H1 (cell line): Measurements from ENCODE around the gene SLC2A3. TPM values are rescaled to one million over a fixed set of nuclear protein-coding genes. Genes with fewer than 3 reads are reported as not detected.
A peak's percentile ranks its signal among the peaks of the same experiment; 100 is the strongest.

Experiments
- CTCF ChIA-PET: fragments of 300-600 bp; sonication (Branson Sonifier 250); formaldehyde crosslinking; loops from one replicate; lab custom pipeline; 2021; ENCODE audit not compliant: partially characterized antibody; lab: Charles Lee
- POLR2A ChIA-PET: fragments of 300-600 bp; sonication (Branson Sonifier 250); formaldehyde crosslinking; loops from one replicate; lab custom pipeline; 2021; ENCODE audit warnings: inconsistent platforms; ENCODE audit not compliant: partially characterized antibody; lab: Charles Lee
- DNase-seq, 2 experiments: peaks; one replicate each; pipeline versions ENCODE4 v3.0.0 to v3.0.0-alpha.2; 2010 to 2022; ENCODE audit warnings: low spot score in 2 of 2, low read depth in 1 of 2, mixed read lengths in 1 of 2
- FAIRE-seq: peaks from 2 replicates; lab custom pipeline; 2011; peaks lifted over from hg19 to GRCh38; lab: Jason Lieb, UNC
- H2AFZ ChIP-seq: 2 replicates; pipeline ENCODE4 v1.8.1; 2012; ENCODE audit warnings: low read length, inconsistent platforms
- H2AK5ac ChIP-seq: 2 replicates; pipeline ENCODE4 v1.6.1; 2013; ENCODE audit warnings: low read depth, low read length
- H2BK120ac ChIP-seq: replicated peaks from 2 replicates; pipeline ENCODE3; 2013; ENCODE audit warnings: low read depth, low read length, inconsistent platforms
- H2BK12ac ChIP-seq: 2 replicates; pipeline ENCODE4 v1.6.1; 2013; ENCODE audit warnings: low read depth, low read length
- H2BK15ac ChIP-seq: 2 replicates; pipeline ENCODE4 v1.6.1; 2013; ENCODE audit warnings: low read length
- H2BK20ac ChIP-seq: 2 replicates; pipeline ENCODE4 v1.6.1; 2013; ENCODE audit warnings: low read length
- H2BK5ac ChIP-seq: 2 replicates; pipeline ENCODE4 v1.6.1; 2013; ENCODE audit warnings: low read depth, low read length
- H3K14ac ChIP-seq: 2 replicates; pipeline ENCODE4 v1.6.1; 2013; ENCODE audit warnings: inconsistent platforms; ENCODE audit not compliant: insufficient read length
- H3K18ac ChIP-seq: 2 replicates; pipeline ENCODE4 v1.6.1; 2013; ENCODE audit warnings: low read length; ENCODE audit errors: extremely low read depth
- H3K23ac ChIP-seq: 2 replicates; pipeline ENCODE4 v1.6.1; 2013; ENCODE audit warnings: inconsistent platforms; ENCODE audit not compliant: insufficient read length
- H3K23me2 ChIP-seq: 2 replicates; pipeline ENCODE4 v1.6.1; 2013; ENCODE audit warnings: low read depth, low read length
- H3K27ac ChIP-seq: 2 replicates; pipeline ENCODE4 v1.6.1; 2011; ENCODE audit warnings: low read depth, low read length, inconsistent platforms
- H3K27me3 ChIP-seq, 4 experiments: replicated peaks in 1 of 4; 1 replicate in 1 of 4; 2 replicates in 3 of 4; pipeline versions ENCODE4 v1.6.1 to v1.8.1; 2011 to 2013; ENCODE audit warnings: low read length in 3 of 4, mild to moderate bottlenecking in 3 of 4, inconsistent platforms in 2 of 4, mixed read lengths in 2 of 4, moderate library complexity in 1 of 4; ENCODE audit not compliant: control insufficient read depth in 3 of 4, insufficient read depth in 3 of 4; ENCODE audit errors: extremely low read depth in 1 of 4
- H3K36me3 ChIP-seq, 4 experiments: 2 replicates each; pipeline versions ENCODE4 v1.6.1 to v1.8.1; 2011 to 2013; ENCODE audit warnings: mild to moderate bottlenecking in 4 of 4, low read length in 3 of 4, moderate library complexity in 2 of 4, control low read depth in 1 of 4, inconsistent platforms in 1 of 4; ENCODE audit not compliant: insufficient read depth in 4 of 4, control insufficient read depth in 2 of 4
- H3K4ac ChIP-seq: replicated peaks from 2 replicates; pipeline ENCODE3; 2013; ENCODE audit warnings: low read length, low read depth, mixed read lengths, inconsistent platforms; ENCODE audit not compliant: insufficient read length
- H3K4me1 ChIP-seq, 4 experiments: replicated peaks in 1 of 4; 1 replicate in 1 of 4; 2 replicates in 3 of 4; pipeline versions ENCODE4 v1.6.1 to v1.8.1; 2011 to 2013; ENCODE audit warnings: low read length in 3 of 4, inconsistent platforms in 2 of 4, mixed read lengths in 1 of 4; ENCODE audit not compliant: insufficient read depth in 4 of 4, control insufficient read depth in 3 of 4
- H3K4me2 ChIP-seq, 2 experiments: 2 replicates each; pipeline versions ENCODE4 v1.6.1 to v1.8.1; 2011 to 2013; ENCODE audit warnings: low read depth in 2 of 2, low read length in 2 of 2, control low read depth in 1 of 2, inconsistent platforms in 1 of 2, mild to moderate bottlenecking in 1 of 2; ENCODE audit not compliant: insufficient read depth in 1 of 2
- H3K4me3 ChIP-seq, 4 experiments: fragments of 200-600, 300-600 bp in 1 of 4; sonication (generic), shearing (Covaris generic), sonication (Bioruptor Twin) in 1 of 4; 2 replicates each; pipeline versions ENCODE4 v1.5.1 to v1.8.1; 2011 to 2016; ENCODE audit warnings: low read length in 4 of 4, low read depth in 3 of 4, control low read depth in 2 of 4, inconsistent platforms in 2 of 4, mild to moderate bottlenecking in 2 of 4, mixed read lengths in 1 of 4, moderate library complexity in 1 of 4; ENCODE audit not compliant: insufficient read depth in 2 of 4; ENCODE audit errors: extremely low read depth in 1 of 4
- H3K56ac ChIP-seq: replicated peaks from 2 replicates; pipeline ENCODE3; 2013; ENCODE audit warnings: low read depth, mild to moderate bottlenecking, mixed read lengths, low read length, inconsistent platforms; ENCODE audit not compliant: insufficient read length
- H3K79me1 ChIP-seq: 2 replicates; pipeline ENCODE4 v1.6.1; 2013; ENCODE audit warnings: low read depth, low read length, control low read depth
- H3K79me2 ChIP-seq, 2 experiments: 2 replicates each; pipeline versions ENCODE4 v1.6.1 to v1.8.1; 2012 to 2013; ENCODE audit warnings: low read length in 2 of 2, mild to moderate bottlenecking in 2 of 2, inconsistent platforms in 1 of 2; ENCODE audit not compliant: insufficient read depth in 2 of 2, control insufficient read depth in 1 of 2
- H3K9ac ChIP-seq, 4 experiments: replicated peaks in 1 of 4; 1 replicate in 1 of 4; 2 replicates in 3 of 4; pipeline versions ENCODE4 v1.6.1 to v1.8.1; 2011 to 2013; ENCODE audit warnings: low read depth in 3 of 4, low read length in 3 of 4, control low read depth in 2 of 4, mild to moderate bottlenecking in 2 of 4, moderate library complexity in 2 of 4, inconsistent platforms in 1 of 4; ENCODE audit errors: extremely low read depth in 1 of 4
- H3K9me3 ChIP-seq, 2 experiments: 2 replicates each; pipeline versions ENCODE4 v1.6.1 to v1.8.1; 2012 to 2013; ENCODE audit warnings: mild to moderate bottlenecking in 2 of 2, moderate library complexity in 2 of 2, control low read depth in 1 of 2, inconsistent platforms in 1 of 2, low read depth in 1 of 2, low read length in 1 of 2, mixed read lengths in 1 of 2; ENCODE audit not compliant: insufficient read depth in 2 of 2
- H4K20me1 ChIP-seq, 2 experiments: replicated peaks in 1 of 2; 2 replicates each; pipeline versions ENCODE3 to v1.8.1; 2011 to 2013; ENCODE audit warnings: inconsistent platforms in 2 of 2, low read length in 2 of 2, mild to moderate bottlenecking in 1 of 2; ENCODE audit not compliant: insufficient read depth in 2 of 2, control insufficient read depth in 1 of 2
- H4K5ac ChIP-seq: 2 replicates; pipeline ENCODE4 v1.6.1; 2013; ENCODE audit warnings: low read length, low read depth, mixed read lengths, inconsistent platforms; ENCODE audit not compliant: insufficient read length
- H4K8ac ChIP-seq: 2 replicates; pipeline ENCODE4 v1.8.0; 2013; ENCODE audit warnings: mild to moderate bottlenecking, moderate library complexity, low read length, inconsistent platforms; ENCODE audit not compliant: insufficient read depth; ENCODE audit errors: extremely low read depth
- H4K91ac ChIP-seq: replicated peaks from 2 replicates; pipeline ENCODE3; 2013; ENCODE audit warnings: low read length, mixed read lengths, inconsistent platforms; ENCODE audit not compliant: insufficient read length
- FOSL1 ChIP-seq: IDR thresholded peaks from 2 replicates; pipeline ENCODE4 v1.6.1; 2011; ENCODE audit warnings: mild to moderate bottlenecking, low read depth, low read length, moderate library complexity; ENCODE audit not compliant: insufficient read depth
- GTF2F1 ChIP-seq: IDR thresholded peaks from 2 replicates; pipeline ENCODE4 v1.6.1; 2012; ENCODE audit warnings: low read depth, low read length, improper control_type of control experiment, borderline replicate concordance
- JUND ChIP-seq: IDR thresholded peaks from 2 replicates; pipeline ENCODE4 v1.6.1; 2011; ENCODE audit warnings: mild to moderate bottlenecking, improper control_type of control experiment, low read length
- KDM5A ChIP-seq: fragments of 200-600 bp; IDR thresholded peaks from 2 replicates; pipeline ENCODE4 v1.7.1; 2012; ENCODE audit warnings: mild to moderate bottlenecking, low read length, inconsistent platforms, mixed read lengths
- NANOG ChIP-seq: IDR thresholded peaks from 2 replicates; pipeline ENCODE4 v1.6.1; 2011; ENCODE audit warnings: low read length, low read depth, mild to moderate bottlenecking, inconsistent platforms; ENCODE audit not compliant: insufficient read depth, poor library complexity, severe bottlenecking
- NRF1 ChIP-seq: IDR thresholded peaks from 2 replicates; pipeline ENCODE4 v1.6.1; 2011; ENCODE audit warnings: mild to moderate bottlenecking, low read depth, low read length, improper control_type of control experiment
- RAD21 ChIP-seq, 2 experiments: IDR thresholded peaks in 1 of 2; conservative IDR thresholded peaks in 1 of 2; 2 replicates each; pipeline ENCODE4 v1.6.1; 2011; ENCODE audit warnings: low read depth in 2 of 2, low read length in 2 of 2, improper control_type of control experiment in 1 of 2, inconsistent platforms in 1 of 2, mild to moderate bottlenecking in 1 of 2, moderate library complexity in 1 of 2
- SP2 ChIP-seq: IDR thresholded peaks from 2 replicates; pipeline ENCODE4 v1.6.1; 2012; ENCODE audit warnings: mild to moderate bottlenecking, low read length, inconsistent platforms
- ZNF274 ChIP-seq: IDR thresholded peaks from 2 replicates; pipeline ENCODE4 v1.7.0; 2012; ENCODE audit warnings: low read length, borderline replicate concordance; ENCODE audit errors: extremely low read depth
- WGBS, 2 experiments: shearing (Covaris generic) in 1 of 2; methylation state at CpG; one replicate each; pipeline versions ENCODE4 v1.1.6 to v1.1.7; 2013 to 2015; ENCODE audit warnings: low lambda C conversion rate in 2 of 2, mixed read lengths in 2 of 2, inconsistent platforms in 1 of 2, low coverage in 1 of 2, missing lambda C conversion rate in 1 of 2; ENCODE audit not compliant: insufficient replicate concordance in 2 of 2, insufficient coverage in 1 of 2, insufficient read length in 1 of 2; ENCODE audit errors: extremely low coverage in 1 of 2, missing lambda C conversion rate in 1 of 2; 5-methylcytosine and 5-hydroxymethylcytosine counted together
- polyA plus RNA-seq, 7 experiments: library from polyadenylated mRNA; depleted of rRNA in 3 of 7; stranded (reverse) in 5 of 7; unstranded in 2 of 7; fragments of >200 nt in 5 of 7; fragments of 200-250 nt in 2 of 7; gene quantifications; 1 replicate in 5 of 7; 2 replicates in 1 of 7; 4 replicates in 1 of 7; pipeline versions ENCODE4 v1.2.1 to v1.2.3, GENCODE V29; 2011 to 2013; ENCODE audit warnings: missing spikeins in 2 of 7, mixed read lengths in 2 of 7
- total RNA-seq: library from RNA; stranded (reverse); fragmentation: NEBNext Ultra II Directional; extraction: Animal tissue kit (Norgen Biotek cat#: 25700); gene quantifications from 2 replicates; pipeline ENCODE4 v1.2.1, GENCODE V29; 2021
- TF ChIP-seq, protein P1 (sequence below): IDR thresholded peaks from 2 replicates; pipeline ENCODE4 v1.6.1; 2011; ENCODE audit warnings: low read length, improper control_type of control experiment

Gene SLC2A3
- total and polyA plus RNA-seq, 2 of the 8 experiments (the other 6 are each of a cell fraction or from before 2014, with no cell fraction given), result 417 to 688 TPM

DNA sequence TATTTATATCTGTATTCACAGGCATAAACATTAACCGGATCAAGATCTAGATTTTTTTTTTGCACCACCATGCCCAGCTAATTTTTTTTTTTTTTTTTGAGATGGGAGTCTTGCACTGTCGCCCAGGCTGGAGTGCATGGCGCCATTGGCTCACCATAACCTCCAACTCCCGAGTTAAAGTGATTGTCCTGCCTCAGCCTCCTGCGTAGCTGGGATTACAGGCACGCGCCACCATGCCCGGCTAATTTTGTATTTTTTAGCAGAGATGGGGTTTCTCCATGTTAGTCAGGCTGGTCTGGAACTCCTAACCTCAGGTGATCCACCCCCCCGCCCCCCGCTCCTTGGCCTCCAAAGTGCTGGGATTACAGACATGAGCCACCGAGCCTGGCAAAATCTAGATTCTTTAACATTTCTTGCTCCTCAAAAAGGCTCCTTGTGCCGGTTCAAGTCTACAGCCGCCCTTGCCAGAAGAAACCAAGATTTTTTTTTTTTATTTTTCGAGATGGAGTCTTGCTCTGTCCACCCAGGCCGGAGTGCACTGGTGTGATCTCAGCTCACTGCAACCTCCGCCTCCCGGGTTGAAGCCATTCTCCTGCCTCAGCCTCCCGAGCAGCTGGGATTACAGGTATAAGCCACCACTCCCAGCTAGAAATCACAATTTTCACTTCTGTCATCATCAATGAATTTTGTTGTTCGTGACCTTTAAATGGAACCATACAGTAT is 36.9 kb upstream of the SLC2A3 start:
- WGBS, 2 experiments, result 92% methylated on average over 19 of the region's 19 CpGs; no CpG with 5 or more reads in 1 of the 2 experiments
- FAIRE-seq, result no peak
- no peaks in the 10 kb centered on the region for H4K20me1 ChIP-seq
- H2AK5ac ChIP-seq, result peak overlapping the region; percentile 65; the same call in 1 of the 2 replicates
- ChIA-PET POLR2A (interaction anchor here (1.0 to 1.5 kb wide), 3 partner anchors 38 to 53 kb away, joined by 3 to 4 read pairs (median 4); partner anchors contain the start of gene SLC2A3), CTCF (interaction anchor here (0.7 to 1.3 kb wide), 4 partner anchors 21 to 116 kb away, joined by 3 to 5 read pairs (median 4); no protein-coding TSS in a partner anchor)
- H3K27me3 ChIP-seq, result no peaks in the 10 kb centered on the region
- H3K9me3 ChIP-seq, result no peaks in the 10 kb centered on the region
- no peaks in the 10 kb centered on the region for H3K36me3 ChIP-seq
- peak overlapping the region; percentile 60; the same call in 1 of the 2 replicates for H2BK12ac ChIP-seq
- H3K56ac ChIP-seq, result no peak overlapping the region
- 0 out of 2 replicates have a peak overlapping the region, but pooled peaks have one; percentile 5 for H4K8ac ChIP-seq
- no peaks in the 10 kb centered on the region; the same call in 1 of the 2 replicates for H3K79me1 ChIP-seq
- H3K4me1 ChIP-seq, result peaks cover 0 to 9% (median 3%) of the 10 kb centered on the region in 4 experiments; a peak in 3 of 7 replicates
- no peak overlapping the region for H3K9ac ChIP-seq
- no peak overlapping the region for H3K27ac ChIP-seq
- no peak overlapping the region for H3K23ac ChIP-seq
- H3K14ac ChIP-seq, result no peak overlapping the region
- H3K18ac ChIP-seq, result peak overlapping the region; percentile 71
- 0 out of 2 replicates have a peak overlapping the region, but pooled peaks have one; percentile 32 for H2BK20ac ChIP-seq
- DNase-seq, result no peak
- H2BK5ac ChIP-seq, result peak overlapping the region; percentile 35; the same call in 1 of the 2 replicates
- peaks cover 0 to 12% of the 10 kb centered on the region in 2 experiments; a peak in 2 of 4 replicates for H3K79me2 ChIP-seq
- no peak overlapping the region for H2AFZ ChIP-seq
- H4K5ac ChIP-seq, result no peak overlapping the region
- H3K4ac ChIP-seq, result no peak overlapping the region
- no peak overlapping the region for H3K4me3 ChIP-seq
- H3K4me2 ChIP-seq, result no peak overlapping the region
- H3K23me2 ChIP-seq, result peaks cover 6% of the 10 kb centered on the region
- no peak overlapping the region for H2BK15ac ChIP-seq
- no peak overlapping the region for H4K91ac ChIP-seq
- H2BK120ac ChIP-seq, result no peak overlapping the region
- TF ChIP-seq SP2 (no peak), GTF2F1 (no peak), NRF1 (no peak), ZNF274 (no peak), FOSL1 (no peak), RAD21 (IDR thresholded peaks at IDR 0.05 in 1 of 2, conservative IDR thresholded peaks at IDR 0.05 in 1 of 2; ENCODE audit: low read depth in 2 of 2, low read length in 2 of 2) (no peak), KDM5A (no peak), NANOG (no peak), JUND (no peak)
- TF ChIP-seq, protein P1, sequence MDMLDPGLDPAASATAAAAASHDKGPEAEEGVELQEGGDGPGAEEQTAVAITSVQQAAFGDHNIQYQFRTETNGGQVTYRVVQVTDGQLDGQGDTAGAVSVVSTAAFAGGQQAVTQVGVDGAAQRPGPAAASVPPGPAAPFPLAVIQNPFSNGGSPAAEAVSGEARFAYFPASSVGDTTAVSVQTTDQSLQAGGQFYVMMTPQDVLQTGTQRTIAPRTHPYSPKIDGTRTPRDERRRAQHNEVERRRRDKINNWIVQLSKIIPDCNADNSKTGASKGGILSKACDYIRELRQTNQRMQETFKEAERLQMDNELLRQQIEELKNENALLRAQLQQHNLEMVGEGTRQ, result no peak
